GOT3 (cell line): Measurements from ENCODE around the gene GALNT9.

Experiments
- DNase-seq: peaks from one replicate; lab custom pipeline; 2025; ENCODE audit warnings: mixed read lengths; lab: John Stamatoyannopoulos, UW

GALNT9 gene

GRCh38 chr12:132292328-132293319 is 36.8 kb downstream of the GALNT9 start:
- no peak for DNase-seq

- no peak for DNase-seq
Measured at GRCh38 chr12:132291402-132292175, 37.8 kb downstream of the GALNT9 start.

- no peak for DNase-seq
Measured at GRCh38 chr12:132290203-132290540, 39.2 kb downstream of the GALNT9 start.

GRCh38 chr12:132289356-132290202 is 39.8 kb downstream of the GALNT9 start:
- no peak for DNase-seq

GRCh38 chr12:132288516-132289215 is 40.7 kb downstream of the GALNT9 start:
- no peak for DNase-seq

- DNase-seq, result no peak
Measured at GRCh38 chr12:132287391-132288238, 41.8 kb downstream of the GALNT9 start.

GRCh38 chr12:132286912-132287311 is 42.5 kb downstream of the GALNT9 start:
- no peak for DNase-seq

GRCh38 chr12:132285991-132286681 is 43.3 kb downstream of the GALNT9 start:
- no peak for DNase-seq

GRCh38 chr12:132284827-132285741 is 44.3 kb downstream of the GALNT9 start:
- DNase-seq, result no peak

GRCh38 chr12:132284071-132284826 is 45.1 kb downstream of the GALNT9 start:
- no peak for DNase-seq

- DNase-seq, result no peak
Measured at GRCh38 chr12:132282950-132283771, 46.2 kb downstream of the GALNT9 start.

GRCh38 chr12:132282031-132282949 is 47.1 kb downstream of the GALNT9 start:
- DNase-seq, result no peak

GRCh38 chr12:132281038-132281437 is 48.4 kb downstream of the GALNT9 start:
- DNase-seq, result no peak

GRCh38 chr12:132280406-132280805 is 49.0 kb downstream of the GALNT9 start:
- no peak for DNase-seq

- no peak for DNase-seq
Measured at GRCh38 chr12:132279930-132280329, 49.5 kb downstream of the GALNT9 start.
